Stimulated activated CD4-positive, alpha-beta T cell treated with anti-CD3 and anti-CD28 coated beads, Interleukin-2, amount 100 ng/mL, for 4 hours (primary cell): ENCODE data around the gene MTRF1L.
"Not testable (repeated sequence)": the region's sequence is repeated elsewhere in the genome, so short reads cannot be mapped to it uniquely, and the experiment has no call there.

Experiments
- DNase-seq: peaks from one replicate; pipeline ENCODE4 v3.0.0-alpha.2; 2020; ENCODE audit warnings: low read depth

The MTRF1L gene

GRCh38 chr6:152969688-152970418, 32.7 kb downstream of the MTRF1L start:
- DNase-seq, result no peak

GRCh38 chr6:152966168-152966894, 36.2 kb downstream of the MTRF1L start:
- DNase-seq, result not testable (repeated sequence)

GRCh38 chr6:152959333-152959732, 43.2 kb downstream of the MTRF1L start:
- DNase-seq, result no peak

DNA sequence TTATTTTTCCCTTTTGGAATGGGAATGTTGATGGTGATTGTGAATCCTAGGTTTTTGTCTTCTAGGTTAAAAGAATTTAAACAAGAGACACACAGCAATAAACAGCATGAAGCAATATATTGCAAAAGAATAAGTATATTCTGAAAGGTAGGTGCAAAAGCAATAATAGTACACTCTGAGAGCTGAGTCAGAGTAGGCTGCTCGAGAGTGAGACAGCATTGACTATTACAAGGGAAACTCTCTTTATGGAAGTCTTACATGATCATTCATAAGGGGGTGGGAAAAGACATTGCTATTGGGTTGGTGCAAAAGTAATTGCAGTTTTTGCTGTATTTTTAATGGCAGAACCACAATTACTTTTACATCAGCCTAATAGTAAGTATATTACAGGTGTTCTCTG, 44.7 kb downstream of the MTRF1L start:
- no peak for DNase-seq

- no peak for DNase-seq
Observed at GRCh38 chr6:152954443-152954842, 48.1 kb downstream of the MTRF1L start.

- no peak for DNase-seq
Observed at GRCh38 chr6:152952866-152953509, 49.5 kb downstream of the MTRF1L start.

- no peak for DNase-seq
Observed at GRCh38 chr6:152952045-152952444, 50.5 kb downstream of the MTRF1L start.

DNA sequence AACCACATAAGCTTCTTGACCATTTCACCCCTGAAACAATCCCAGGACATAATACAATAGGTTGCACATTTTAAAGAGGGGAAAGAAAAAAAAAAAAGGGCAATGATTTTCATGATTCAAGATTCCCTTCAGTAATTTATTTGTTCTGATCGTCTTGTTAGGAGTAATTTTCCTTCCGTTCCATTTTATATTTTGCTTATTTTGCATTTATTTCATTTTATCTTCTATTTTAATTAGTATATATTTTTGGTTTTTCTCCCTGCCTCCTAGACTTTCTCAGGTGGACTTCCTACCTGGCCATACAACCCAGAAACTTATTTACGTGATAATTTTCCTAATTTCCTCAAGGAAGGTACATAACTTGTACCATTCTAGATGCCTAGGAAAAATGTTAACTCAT, 52.3 kb downstream of the MTRF1L start:
- no peak for DNase-seq

GRCh38 chr6:152948150-152948768, 54.2 kb downstream of the MTRF1L start:
- no peak for DNase-seq

DNA sequence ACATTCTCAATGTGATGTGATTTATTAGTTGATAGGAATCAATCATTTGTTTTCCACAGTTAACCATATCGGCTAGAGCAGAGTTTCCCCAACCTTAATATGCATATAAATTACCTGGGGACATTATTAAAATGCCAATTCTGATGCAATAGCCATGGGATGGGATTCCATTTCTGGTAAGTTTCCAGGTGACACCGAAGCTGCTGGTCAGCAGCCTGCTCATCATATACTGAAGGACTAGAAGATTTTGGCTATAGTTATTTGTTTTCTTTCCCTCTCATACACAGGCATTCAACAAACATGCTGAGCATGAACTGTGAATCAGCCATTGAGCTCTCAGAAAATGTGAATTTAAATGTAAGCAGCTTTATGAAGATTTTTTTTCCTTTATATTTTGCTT, 55.5 kb downstream of the MTRF1L start:
- no peak for DNase-seq

- DNase-seq, result no peak
Observed at GRCh38 chr6:152946484-152946883, 56.0 kb downstream of the MTRF1L start.

- DNase-seq, result no peak
Observed at GRCh38 chr6:152943260-152943897, 59.1 kb downstream of the MTRF1L start.

DNA sequence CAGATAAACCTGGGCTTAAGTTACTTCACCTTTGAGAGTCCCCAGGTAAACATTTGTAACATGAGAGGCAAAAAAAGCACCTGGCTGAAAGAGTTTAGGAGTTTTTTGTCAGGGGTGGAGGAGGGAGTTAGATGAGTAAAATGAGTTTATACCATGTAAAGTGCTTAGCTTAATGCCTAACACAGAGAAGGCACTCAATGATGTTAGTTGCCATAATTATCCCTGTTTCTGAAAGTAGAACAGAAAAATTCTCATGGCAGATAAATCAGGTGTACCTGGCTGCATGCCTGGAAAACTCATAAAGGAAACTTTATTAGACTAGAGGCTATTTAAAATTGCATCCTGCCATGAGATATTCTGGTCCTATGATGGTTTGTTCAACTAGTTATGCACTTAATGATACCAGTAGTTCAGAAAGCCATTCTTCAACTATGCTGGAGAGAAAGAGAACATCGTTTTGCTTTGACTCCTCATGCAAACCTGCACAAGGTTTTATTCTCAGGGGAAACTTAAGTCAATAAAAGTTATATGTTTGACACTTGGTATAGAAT, 60.1 kb downstream of the MTRF1L start:
- DNase-seq, result no peak

GRCh38 chr6:152941746-152942145, 60.8 kb downstream of the MTRF1L start:
- DNase-seq, result no peak
